Gastroesophageal sphincter (tissue), 4 donors: ENCODE results near the gene APEX2. TPM values are rescaled to one million over a fixed set of nuclear protein-coding genes. Genes with fewer than 3 reads are reported as not detected.

Source experiments
- ATAC-seq: fragments of 150-250 bp; one replicate; pipeline ENCODE4 v1.9.1; 2016; ENCODE audit warnings: mild to moderate bottlenecking, moderate library complexity
- H3K27ac ChIP-seq, 4 donors: fragments of 200-600 bp; sonication (generic) in 3 of 4; 1 replicate in 3 of 4; 2 replicates in 1 of 4; pipeline ENCODE4 v1.5.1; 2016 to 2019
- H3K27me3 ChIP-seq: fragments of 200-600 bp; sonication (generic); one replicate; pipeline ENCODE4 v1.5.1; 2019
- H3K36me3 ChIP-seq, 2 donors: fragments of 200-600 bp; sonication (generic); one replicate each; pipeline ENCODE4 v1.5.1; 2019; ENCODE audit warnings: control low read depth in 1 of 2
- H3K4me1 ChIP-seq, 3 donors: fragments of 200-600 bp; sonication (generic); 1 replicate in 2 of 3; 2 replicates in 1 of 3; pipeline ENCODE4 v1.5.1; 2016 to 2019; ENCODE audit warnings: control low read depth in 2 of 3
- H3K4me3 ChIP-seq, 2 donors: fragments of 200-600 bp; sonication (generic); one replicate each; pipeline ENCODE4 v1.5.1; 2019; ENCODE audit warnings: mild to moderate bottlenecking in 1 of 2, moderate library complexity in 1 of 2
- H3K9me3 ChIP-seq, 3 donors: fragments of 200-600 bp; sonication (generic); one replicate each; pipeline ENCODE4 v1.5.1; 2017 to 2019; ENCODE audit warnings: control low read depth in 2 of 3
- EP300 ChIP-seq: sonication (generic); formaldehyde crosslinking; IDR thresholded peaks from one replicate; pipeline ENCODE4 v1.6.1; 2017; ENCODE audit warnings: antibody characterized with exemption, mild to moderate bottlenecking
- POLR2A ChIP-seq, 2 donors: fragments of 450-650 bp; IDR thresholded peaks; one replicate each; pipeline ENCODE4 v1.6.1; 2017; ENCODE audit warnings: antibody characterized with exemption in 2 of 2, mild to moderate bottlenecking in 2 of 2, moderate library complexity in 1 of 2
- POLR2AphosphoS5 ChIP-seq: sonication (generic); formaldehyde crosslinking; IDR thresholded peaks from one replicate; pipeline ENCODE4 v1.6.1; 2017; ENCODE audit warnings: antibody characterized with exemption
- WGBS, 2 donors: methylation state at CpG; one replicate each; pipeline ENCODE4 v1.1.5; 2018; ENCODE audit warnings: low coverage in 1 of 2; 5-methylcytosine and 5-hydroxymethylcytosine counted together
- total RNA-seq, 4 donors: library from RNA; depleted of rRNA; stranded (reverse); fragments of >200 nt; gene quantifications; one replicate each; pipeline ENCODE4 v1.1.0, GENCODE V29; 2016
- TF ChIP-seq, protein P1 (sequence below), 4 experiments: fragments of 200-600 bp in 2 of 4; fragments of 450-650 bp in 2 of 4; sonication (generic) in 1 of 4; IDR thresholded peaks; one replicate each; pipeline ENCODE4 v1.5.1; 2017 to 2019; ENCODE audit warnings: antibody characterized with exemption in 4 of 4, mild to moderate bottlenecking in 2 of 4, moderate library complexity in 2 of 4

APEX2 gene, protein sequence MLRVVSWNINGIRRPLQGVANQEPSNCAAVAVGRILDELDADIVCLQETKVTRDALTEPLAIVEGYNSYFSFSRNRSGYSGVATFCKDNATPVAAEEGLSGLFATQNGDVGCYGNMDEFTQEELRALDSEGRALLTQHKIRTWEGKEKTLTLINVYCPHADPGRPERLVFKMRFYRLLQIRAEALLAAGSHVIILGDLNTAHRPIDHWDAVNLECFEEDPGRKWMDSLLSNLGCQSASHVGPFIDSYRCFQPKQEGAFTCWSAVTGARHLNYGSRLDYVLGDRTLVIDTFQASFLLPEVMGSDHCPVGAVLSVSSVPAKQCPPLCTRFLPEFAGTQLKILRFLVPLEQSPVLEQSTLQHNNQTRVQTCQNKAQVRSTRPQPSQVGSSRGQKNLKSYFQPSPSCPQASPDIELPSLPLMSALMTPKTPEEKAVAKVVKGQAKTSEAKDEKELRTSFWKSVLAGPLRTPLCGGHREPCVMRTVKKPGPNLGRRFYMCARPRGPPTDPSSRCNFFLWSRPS
- 1 to 10 TPM; 5.4 to 9.7 (median 6.4) TPM for total RNA-seq

- H3K27me3 ChIP-seq: no peaks in the 10 kb centered on the region
- WGBS, 2 donors: 0 to 17% methylated on average over 1 to 2 of the region's 55 CpGs
- peak; percentile 96 for ATAC-seq
- H3K9me3 ChIP-seq: no peaks in the 10 kb centered on the region
- peaks cover 0 to 25% of the 10 kb centered on the region in 2 donors for H3K36me3 ChIP-seq
- peaks cover 0 to 19% (median 2%) of the 10 kb centered on the region in 3 donors for H3K4me1 ChIP-seq
- peak within 1 kb of the TSS; percentile 47 to 89 (median 87) for H3K27ac ChIP-seq
- TF ChIP-seq, protein P1, sequence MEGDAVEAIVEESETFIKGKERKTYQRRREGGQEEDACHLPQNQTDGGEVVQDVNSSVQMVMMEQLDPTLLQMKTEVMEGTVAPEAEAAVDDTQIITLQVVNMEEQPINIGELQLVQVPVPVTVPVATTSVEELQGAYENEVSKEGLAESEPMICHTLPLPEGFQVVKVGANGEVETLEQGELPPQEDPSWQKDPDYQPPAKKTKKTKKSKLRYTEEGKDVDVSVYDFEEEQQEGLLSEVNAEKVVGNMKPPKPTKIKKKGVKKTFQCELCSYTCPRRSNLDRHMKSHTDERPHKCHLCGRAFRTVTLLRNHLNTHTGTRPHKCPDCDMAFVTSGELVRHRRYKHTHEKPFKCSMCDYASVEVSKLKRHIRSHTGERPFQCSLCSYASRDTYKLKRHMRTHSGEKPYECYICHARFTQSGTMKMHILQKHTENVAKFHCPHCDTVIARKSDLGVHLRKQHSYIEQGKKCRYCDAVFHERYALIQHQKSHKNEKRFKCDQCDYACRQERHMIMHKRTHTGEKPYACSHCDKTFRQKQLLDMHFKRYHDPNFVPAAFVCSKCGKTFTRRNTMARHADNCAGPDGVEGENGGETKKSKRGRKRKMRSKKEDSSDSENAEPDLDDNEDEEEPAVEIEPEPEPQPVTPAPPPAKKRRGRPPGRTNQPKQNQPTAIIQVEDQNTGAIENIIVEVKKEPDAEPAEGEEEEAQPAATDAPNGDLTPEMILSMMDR (IDR thresholded peaks at IDR 0.05): no peak
- TF ChIP-seq POLR2AphosphoS5 (peak; percentile 69), EP300 (no peak), POLR2A (IDR thresholded peaks at IDR 0.05) (peak; percentile 48 to 59)
- H3K4me3 ChIP-seq: peak within 1 kb of the TSS; percentile 56 to 65
Measured at GRCh38 chrX:54999717-55000598, at the start of gene APEX2. Gene APEX2 (plus strand): TSS chrX:55000363. CDS start chrX:55000423, 60 bp downstream.

GRCh38 chrX:54950730-54951375 is 49.3 kb upstream of the APEX2 start:
- Histone ChIP-seq H3K27ac (no peak overlapping the region), H3K4me1 (no peaks in the 10 kb centered on the region)
- no CpG with 5 or more reads among the region's 8 CpGs for WGBS, 2 donors

DNA sequence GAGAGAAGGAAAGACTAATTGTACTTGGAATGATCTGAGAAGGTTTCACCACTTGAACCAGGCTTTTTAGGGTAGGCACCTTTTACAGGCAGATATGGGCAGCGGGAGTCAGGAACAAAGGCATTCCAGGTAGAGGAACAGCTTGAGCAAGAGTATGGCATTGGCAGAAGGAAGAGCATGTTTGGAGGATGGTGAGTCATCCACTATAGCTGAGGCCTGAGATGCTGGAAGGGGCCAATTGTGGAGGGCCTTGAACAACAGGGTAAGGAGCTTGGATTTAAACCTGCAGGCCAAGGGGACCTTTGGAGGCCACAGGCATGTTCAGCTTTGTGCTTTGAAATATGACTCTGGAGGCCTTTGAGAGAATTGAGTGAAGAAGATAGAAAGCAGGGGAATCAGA is 38.4 kb upstream of the APEX2 start:
- Histone ChIP-seq H3K4me1 (no peaks in the 10 kb centered on the region), H3K27ac (no peak overlapping the region), H3K4me3 (no peak overlapping the region), H3K27me3 (no peaks in the 10 kb centered on the region), H3K9me3 (no peaks in the 10 kb centered on the region), H3K36me3 (no peaks in the 10 kb centered on the region)
- 67% methylated on average over 1 of the region's 1 CpG; no CpG with 5 or more reads in 1 of the 2 donors for WGBS, 2 donors
- no peak for TF ChIP-seq EP300
- TF ChIP-seq POLR2AphosphoS5: no peak
- TF ChIP-seq POLR2A (IDR thresholded peaks at IDR 0.05): no peak
- TF ChIP-seq, protein P1 (IDR thresholded peaks at IDR 0.05): no peak
- no peak for ATAC-seq

More at GRCh38 chrX:54950730-54951375, 49.3 kb upstream of the APEX2 start:
- TF ChIP-seq POLR2AphosphoS5 (no peak), POLR2A (IDR thresholded peaks at IDR 0.05) (no peak), EP300 (no peak)
- TF ChIP-seq, protein P1 (IDR thresholded peaks at IDR 0.05): no peak
- ATAC-seq: no peak
- H3K36me3 ChIP-seq: no peaks in the 10 kb centered on the region
- H3K9me3 ChIP-seq: no peaks in the 10 kb centered on the region
- no peaks in the 10 kb centered on the region for H3K27me3 ChIP-seq
- H3K4me3 ChIP-seq: no peak overlapping the region

- Histone ChIP-seq H3K4me1 (no peaks in the 10 kb centered on the region), H3K4me3 (no peak overlapping the region), H3K36me3 (no peaks in the 10 kb centered on the region), H3K9me3 (no peaks in the 10 kb centered on the region), H3K27me3 (no peaks in the 10 kb centered on the region), H3K27ac (no peak overlapping the region)
- TF ChIP-seq POLR2AphosphoS5 (no peak), EP300 (no peak), POLR2A (IDR thresholded peaks at IDR 0.05) (no peak)
- TF ChIP-seq, protein P1 (IDR thresholded peaks at IDR 0.05): no peak
- ATAC-seq: no peak
- WGBS, 2 donors: 70 to 73% methylated on average over 3 of the region's 4 CpGs
Measured at GRCh38 chrX:54964766-54965497, 35.2 kb upstream of the APEX2 start.
